ENCODE results near the gene PLXDC1.

GRCh38 chr17:39132192-39132610 lies 19.2 kb downstream of the PLXDC1 start:
- TF ChIP-seq CTCF (IDR thresholded peaks at IDR 0.05) = no peak
- TF ChIP-seq EZH2 (IDR thresholded peaks at IDR 0.05) = no peak

All from neural progenitor cell (in vitro differentiated cells).